D721Med (cell line): Measurements from ENCODE around the gene ABCC12.

ENCODE experiments used
- DNase-seq: peaks from one replicate; pipeline ENCODE4 v3.0.0; 2011; ENCODE audit warnings: low spot score; ENCODE audit not compliant: insufficient read length
- FAIRE-seq: peaks from 2 replicates; lab custom pipeline; 2011; peaks lifted over from hg19 to GRCh38; lab: Jason Lieb, UNC
- CTCF ChIP-seq: IDR thresholded peaks from 2 replicates; pipeline ENCODE4 v1.5.1; 2012; ENCODE audit warnings: mild to moderate bottlenecking, control low read depth; ENCODE audit not compliant: insufficient read depth; ENCODE audit errors: missing control alignments

ABCC12 gene

DNA sequence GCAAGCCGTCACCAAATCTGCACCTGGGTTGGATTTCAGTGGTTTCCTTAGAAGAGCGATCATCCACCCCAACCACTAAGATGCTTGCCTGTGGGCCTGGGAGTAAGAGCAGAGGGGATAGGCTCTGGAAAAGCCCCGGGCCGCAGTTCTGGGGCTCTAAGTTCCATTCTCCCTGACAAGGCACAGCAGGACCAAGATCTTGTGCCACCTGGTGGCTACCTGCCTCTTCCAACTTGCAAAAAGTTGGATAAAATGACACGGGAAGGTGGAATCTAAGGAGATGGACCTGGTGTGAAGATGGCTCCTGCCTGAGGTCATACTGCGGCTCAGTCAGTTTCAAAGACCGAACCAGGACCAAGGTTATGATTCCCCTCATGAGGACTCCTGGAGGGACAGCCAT is 42.3 kb downstream of the ABCC12 start:
- peak; percentile 17 for TF ChIP-seq CTCF
- FAIRE-seq = no peak
- no peak for DNase-seq

DNA sequence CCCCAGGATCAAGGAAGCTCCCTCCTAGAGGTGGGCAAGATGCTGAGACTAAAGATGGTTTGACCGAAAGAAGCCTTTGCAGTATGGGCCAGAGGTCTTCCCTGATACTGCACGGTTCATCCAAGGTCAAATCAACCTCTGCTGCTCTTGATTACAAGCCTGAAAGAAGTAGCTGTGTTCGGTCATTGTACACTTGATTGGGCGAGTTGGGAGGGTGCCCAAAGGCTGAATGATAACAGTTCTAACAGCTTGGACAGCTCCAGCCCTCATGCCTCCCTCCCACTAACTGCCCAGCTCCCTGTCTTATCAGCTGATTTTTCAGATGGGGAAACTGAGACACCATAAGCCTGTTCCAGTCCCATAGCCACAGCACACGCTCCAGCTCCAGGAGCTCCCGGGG is 42.8 kb downstream of the ABCC12 start:
- DNase-seq (no peak), FAIRE-seq (no peak)
- no peak for TF ChIP-seq CTCF

DNA sequence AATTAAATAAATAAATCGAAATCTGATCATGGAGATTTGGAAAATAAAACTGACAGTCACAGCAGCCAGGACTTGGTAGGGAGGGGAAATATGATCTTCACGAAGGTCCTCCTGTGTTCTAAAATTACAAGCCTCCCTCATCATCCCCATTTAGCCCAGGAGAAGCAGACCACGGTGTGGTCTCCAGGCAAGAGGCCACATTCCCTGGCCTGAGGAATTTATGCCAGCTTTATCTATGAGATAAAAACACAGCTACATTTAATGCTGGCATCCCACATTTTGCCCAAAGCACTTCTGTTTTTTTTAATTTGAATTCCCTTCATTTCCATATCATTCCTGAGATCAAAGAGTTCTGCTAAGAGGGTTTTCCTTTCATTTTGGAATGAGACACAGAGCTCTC is 43.2 kb downstream of the ABCC12 start:
- TF ChIP-seq CTCF = no peak
- no peak for DNase-seq
- FAIRE-seq = no peak

GRCh38 chr16:48110982-48111381 is 44.8 kb downstream of the ABCC12 start:
- DNase-seq (no peak), FAIRE-seq (no peak)
- no peak for TF ChIP-seq CTCF

DNA sequence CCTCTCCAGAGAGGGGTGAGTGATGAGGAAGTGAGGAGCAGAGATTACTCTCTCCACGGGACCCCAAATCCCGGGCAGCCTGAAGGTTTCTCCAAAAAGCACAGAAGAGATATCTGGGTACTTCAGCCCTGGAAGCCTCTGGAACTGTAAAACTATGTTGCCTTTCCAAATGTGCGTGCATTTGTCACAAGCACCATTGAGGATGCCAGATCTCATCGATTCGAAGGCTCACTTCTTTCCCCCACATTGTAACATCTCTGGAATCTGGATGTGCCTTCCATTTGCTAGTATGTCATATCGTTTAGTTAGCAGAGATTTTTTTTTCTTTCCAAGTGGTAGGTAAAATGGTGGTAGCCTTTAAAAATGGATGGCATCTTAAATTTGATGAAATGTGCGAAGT is 45.8 kb downstream of the ABCC12 start:
- no peak for TF ChIP-seq CTCF
- DNase-seq (no peak), FAIRE-seq (no peak)

GRCh38 chr16:48109475-48109874 is 46.3 kb downstream of the ABCC12 start:
- TF ChIP-seq CTCF = no peak
- FAIRE-seq (no peak), DNase-seq (no peak)

- no peak for DNase-seq
- TF ChIP-seq CTCF = no peak
- FAIRE-seq = no peak
Observed at GRCh38 chr16:48106446-48106845, 49.3 kb downstream of the ABCC12 start.
